ENCODE data around the gene SERBP1. TPM values are rescaled to one million over a fixed set of nuclear protein-coding genes. Genes with fewer than 3 reads are reported as not detected.
A peak's percentile ranks its signal among the peaks of the same experiment; 100 is the strongest.
"Not testable (repeated sequence)": the region's sequence is repeated elsewhere in the genome, so short reads cannot be mapped to it uniquely, and the experiment has no call there.

The SERBP1 gene
- total RNA-seq, 2 experiments from 2014 or later = 433 to 510 TPM

GRCh38 chr1:67429528-67430357 lies 459 bp downstream of the SERBP1 start:
- Mint-ChIP-seq H3K27me3 (no peaks in the 10 kb centered on the region), H3K9me3 (ENCODE audit: low read depth) (no peaks in the 10 kb centered on the region), H3K36me3 (ENCODE audit: low read depth) (peaks cover 51% of the 10 kb centered on the region), H3K4me1 (peaks cover 53% of the 10 kb centered on the region), H3K27ac (peak overlapping the region; percentile 100), H3K4me3 (peak overlapping the region; percentile 97)
- CTCF ChIA-PET = interaction anchor here (0.6 to 3.3 kb wide), 4 partner anchors 14 to 195 kb away, joined by 3 to 13 read pairs (median 11); no protein-coding TSS in a partner anchor
- POLR2A ChIA-PET = interaction anchor here (0.5 to 2.1 kb wide), 19 partner anchors 8 to 541 kb away, joined by 3 to 14 read pairs (median 4); partner anchors contain the start of genes DNAI4 and GADD45A
- peak; percentile 1 for ATAC-seq
- DNase-seq = peak; percentile 46
- intact Hi-C loops (cut with DNase I, micrococcal nuclease) = loop anchor here (1.0 to 5.0 kb wide), 16 partner anchors 49 to 504 kb away; partner anchors contain the start of genes GADD45A (in 1 of the 2) and SLC35D1 (in 1 of the 2)

DNA sequence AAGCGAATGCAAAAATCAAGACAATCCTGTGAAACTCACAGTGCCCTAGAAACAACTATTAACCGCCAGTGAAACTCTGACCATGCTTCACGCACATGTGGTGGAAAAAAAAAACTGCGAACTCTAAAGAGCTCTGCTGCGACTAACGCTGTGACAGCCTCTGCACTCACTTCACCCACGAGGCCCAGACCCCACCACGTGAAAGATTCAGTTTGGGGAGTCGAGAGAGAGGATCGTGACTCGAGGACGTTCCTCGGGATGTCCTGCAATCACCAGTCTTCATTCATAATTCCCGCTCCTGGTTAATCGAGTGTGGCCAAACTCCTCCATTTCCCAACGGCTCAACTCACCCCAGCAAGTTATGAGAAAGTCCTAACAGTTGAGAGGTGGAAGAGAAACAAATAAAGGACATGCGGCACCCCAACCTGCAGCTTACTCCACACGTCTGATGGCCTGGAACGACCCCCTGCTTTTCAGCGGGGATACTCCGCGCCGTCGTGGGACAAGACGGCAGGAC lies 1.1 kb downstream of the SERBP1 start:
- ChIA-PET POLR2A (interaction anchor here (0.5 to 2.4 kb wide), 15 partner anchors 10 to 154 kb away, joined by 3 to 14 read pairs (median 4); no protein-coding TSS in a partner anchor), CTCF (interaction anchor here (0.6 to 3.3 kb wide), 5 partner anchors 11 to 217 kb away, joined by 3 to 13 read pairs (median 11); no protein-coding TSS in a partner anchor)
- intact Hi-C loops (cut with DNase I, micrococcal nuclease) = no loop called here
- H3K27me3 Mint-ChIP-seq = no peaks in the 10 kb centered on the region
- H3K9me3 Mint-ChIP-seq (ENCODE audit: low read depth) = no peaks in the 10 kb centered on the region
- H3K36me3 Mint-ChIP-seq (ENCODE audit: low read depth) = peaks cover 58% of the 10 kb centered on the region
- H3K27ac Mint-ChIP-seq = peak overlapping the region; percentile 100
- H3K4me3 Mint-ChIP-seq = peak overlapping the region; percentile 97
- ATAC-seq (no peak), DNase-seq (peak; percentile 59)
- peaks cover 54% of the 10 kb centered on the region for H3K4me1 Mint-ChIP-seq

- ATAC-seq (no peak), DNase-seq (no peak)
- Mint-ChIP-seq H3K27ac (peak overlapping the region; percentile 100), H3K9me3 (ENCODE audit: low read depth) (no peaks in the 10 kb centered on the region), H3K4me1 (peaks cover 49% of the 10 kb centered on the region), H3K27me3 (no peaks in the 10 kb centered on the region), H3K36me3 (ENCODE audit: low read depth) (peaks cover 69% of the 10 kb centered on the region), H3K4me3 (peak overlapping the region; percentile 97)
- POLR2A ChIA-PET = interaction anchor here (1.1 to 2.4 kb wide), 4 partner anchors 15 to 95 kb away, joined by 3 to 8 read pairs (median 4); no protein-coding TSS in a partner anchor
- CTCF ChIA-PET = interaction anchor here (0.9 to 3.3 kb wide), 7 partner anchors 10 to 216 kb away, joined by 3 to 13 read pairs (median 3); no protein-coding TSS in a partner anchor
- intact Hi-C loops (cut with DNase I, micrococcal nuclease) = loop anchor here in 1 of 2 experiments (2.0 kb wide), 1 partner anchor 17 kb away; no protein-coding TSS in a partner anchor
These were observed 2.3 kb downstream of the SERBP1 start for GRCh38 chr1:67427947-67428346.

GRCh38 chr1:67427465-67427864 lies 2.7 kb downstream of the SERBP1 start:
- no peaks in the 10 kb centered on the region for H3K9me3 Mint-ChIP-seq (ENCODE audit: low read depth)
- H3K27me3 Mint-ChIP-seq = no peaks in the 10 kb centered on the region
- peaks cover 74% of the 10 kb centered on the region for H3K36me3 Mint-ChIP-seq (ENCODE audit: low read depth)
- intact Hi-C loops (cut with DNase I, micrococcal nuclease) = loop anchor here in 1 of 2 experiments (2.0 kb wide), 1 partner anchor 17 kb away; no protein-coding TSS in a partner anchor
- no peak for ATAC-seq
- no peak for DNase-seq
- POLR2A ChIA-PET = interaction anchor here (1.0 to 2.6 kb wide), 4 partner anchors 12 to 114 kb away, joined by 3 to 11 read pairs (median 6); no protein-coding TSS in a partner anchor
- peak overlapping the region; percentile 97 for H3K4me3 Mint-ChIP-seq
- CTCF ChIA-PET = interaction anchor here (0.9 to 3.3 kb wide), 6 partner anchors 11 to 215 kb away, joined by 3 to 12 read pairs (median 3); no protein-coding TSS in a partner anchor
- peaks cover 51% of the 10 kb centered on the region for H3K4me1 Mint-ChIP-seq
- H3K27ac Mint-ChIP-seq = peak overlapping the region; percentile 100

DNA sequence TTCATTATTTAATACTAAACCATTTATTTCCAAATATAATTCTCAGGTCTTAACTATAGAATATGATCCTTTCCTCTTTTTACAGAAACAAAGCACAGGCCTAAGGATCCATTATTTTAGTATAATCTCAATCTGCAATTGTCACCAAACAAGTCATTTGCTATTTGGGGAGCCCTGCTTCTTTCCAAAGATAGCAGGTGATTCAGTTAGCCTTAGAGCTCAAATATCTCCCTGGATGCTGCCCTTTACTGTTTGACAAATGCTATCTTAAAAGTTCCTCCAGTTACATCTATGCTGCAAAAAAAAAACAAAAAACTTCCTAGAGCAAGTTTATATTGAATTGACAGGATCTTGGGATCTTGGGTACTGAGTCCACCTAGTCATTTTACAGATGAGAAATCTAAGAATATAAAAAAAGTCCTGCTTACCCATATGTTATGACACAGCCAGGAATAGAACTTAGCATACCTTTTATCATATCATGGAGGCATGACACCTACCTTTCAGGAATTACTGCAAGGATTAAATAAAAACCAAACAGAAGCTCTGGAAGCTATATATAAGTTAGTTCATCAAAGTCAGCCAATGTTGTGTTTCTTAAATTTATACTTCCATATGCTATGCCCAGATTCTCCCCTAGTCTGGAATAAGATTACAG lies 9.2 kb downstream of the SERBP1 start:
- Mint-ChIP-seq H3K36me3 (ENCODE audit: low read depth) (peaks cover 92% of the 10 kb centered on the region), H3K4me3 (no peak overlapping the region), H3K9me3 (ENCODE audit: low read depth) (no peaks in the 10 kb centered on the region), H3K4me1 (peaks cover 77% of the 10 kb centered on the region), H3K27me3 (no peaks in the 10 kb centered on the region), H3K27ac (peak overlapping the region; percentile 51)
- POLR2A ChIA-PET = interaction anchor here (1.0 kb wide), 1 partner anchor 9 kb away, joined by 7 read pairs; the partner anchor contains the start of gene SERBP1
- intact Hi-C loops (cut with DNase I, micrococcal nuclease) = no loop called here
- no peak for ATAC-seq
- DNase-seq = no peak
- CTCF ChIA-PET = interaction anchor here (1.5 kb wide), 1 partner anchor 20 kb away, joined by 4 read pairs; no protein-coding TSS in a partner anchor

DNA sequence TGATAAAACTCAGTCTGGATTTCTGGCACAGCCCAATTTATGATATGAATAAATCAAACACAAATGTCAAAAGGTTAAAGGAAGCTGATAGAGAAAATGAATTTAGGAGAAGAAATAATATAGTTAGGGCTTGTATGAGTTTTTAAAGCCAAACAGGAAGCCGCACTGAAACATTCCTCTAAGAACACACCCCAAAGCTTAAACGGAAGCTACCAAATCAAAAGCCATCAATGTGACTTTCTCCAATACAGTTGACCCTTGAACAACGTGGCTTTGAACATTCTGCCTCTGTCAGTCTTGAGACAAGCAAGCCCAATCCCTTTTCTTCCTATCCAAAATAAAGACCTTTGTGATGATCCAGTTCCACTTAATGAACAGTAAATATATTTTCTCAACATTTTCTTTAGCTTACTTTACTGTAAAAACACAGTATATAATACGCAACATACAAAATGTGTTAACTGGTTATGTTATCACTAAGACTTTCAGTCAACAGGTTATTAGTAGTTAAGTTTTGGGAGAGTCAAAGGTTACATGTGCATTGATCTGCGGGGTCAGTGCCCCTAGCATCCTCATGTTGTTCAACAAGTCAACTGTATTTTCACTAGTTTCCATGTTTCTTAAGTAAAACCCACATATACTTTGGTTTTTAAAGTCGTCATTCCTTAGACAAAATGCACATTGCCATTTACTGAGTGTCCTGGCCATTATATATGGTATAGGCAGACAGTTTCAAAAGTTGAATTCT lies 11.2 kb downstream of the SERBP1 start:
- intact Hi-C loops (cut with DNase I, micrococcal nuclease) = no loop called here
- DNase-seq = no peak
- Mint-ChIP-seq H3K4me1 (peaks cover 76% of the 10 kb centered on the region), H3K27me3 (no peaks in the 10 kb centered on the region), H3K4me3 (no peak overlapping the region), H3K36me3 (ENCODE audit: low read depth) (peaks cover 92% of the 10 kb centered on the region), H3K27ac (peak overlapping the region; percentile 63), H3K9me3 (ENCODE audit: low read depth) (no peaks in the 10 kb centered on the region)
- no peak for ATAC-seq
- POLR2A ChIA-PET = interaction anchor here (0.6 to 1.8 kb wide), 3 partner anchors 10 to 314 kb away, joined by 4 to 14 read pairs (median 6); partner anchors contain the start of gene SERBP1
- CTCF ChIA-PET = interaction anchor here (0.7 to 1.3 kb wide), 5 partner anchors 9 to 207 kb away, joined by 3 to 4 read pairs (median 3); no protein-coding TSS in a partner anchor

DNA sequence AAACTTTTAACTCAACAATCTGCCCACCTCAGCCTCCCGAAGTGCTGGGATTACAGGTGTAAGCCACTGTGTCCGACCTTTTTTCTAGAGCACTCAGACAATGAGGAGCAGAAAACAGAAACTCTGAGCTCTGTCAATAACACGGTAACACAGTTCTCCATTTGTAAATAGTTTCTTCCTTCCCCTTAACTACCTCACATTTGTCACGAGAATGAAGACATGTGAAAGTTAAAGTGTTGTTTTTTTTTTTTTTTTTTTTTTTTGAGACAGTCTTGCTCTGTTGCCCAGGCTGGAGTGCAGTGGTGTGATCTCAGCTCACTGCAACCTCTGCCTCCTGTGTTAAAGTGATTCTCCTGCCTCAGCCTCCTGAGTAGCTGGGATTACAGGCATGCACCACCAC lies 12.5 kb downstream of the SERBP1 start:
- ChIA-PET POLR2A (interaction anchor here (0.8 kb wide), 1 partner anchor 11 kb away, joined by 7 read pairs; no protein-coding TSS in a partner anchor), CTCF (interaction anchor here (0.9 kb wide), 2 partner anchors 11 to 69 kb away, joined by 3 read pairs; no protein-coding TSS in a partner anchor)
- intact Hi-C loops (cut with DNase I, micrococcal nuclease); H3K27me3 Mint-ChIP-seq; ATAC-seq; H3K9me3 Mint-ChIP-seq (ENCODE audit: low read depth); DNase-seq; H3K4me3 Mint-ChIP-seq: not testable (repeated sequence)
- H3K36me3 Mint-ChIP-seq (ENCODE audit: low read depth) = peaks cover 91% of the 10 kb centered on the region
- H3K4me1 Mint-ChIP-seq = peaks cover 68% of the 10 kb centered on the region
- H3K27ac Mint-ChIP-seq = peak overlapping the region; percentile 47

GRCh38 chr1:67415041-67415440 lies 15.2 kb downstream of the SERBP1 start:
- CTCF ChIA-PET = interaction anchor here (1.3 to 1.8 kb wide), 5 partner anchors 9 to 201 kb away, joined by 4 to 12 read pairs (median 4); no protein-coding TSS in a partner anchor
- no peaks in the 10 kb centered on the region for H3K9me3 Mint-ChIP-seq (ENCODE audit: low read depth)
- H3K27me3 Mint-ChIP-seq = no peaks in the 10 kb centered on the region
- peaks cover 86% of the 10 kb centered on the region for H3K36me3 Mint-ChIP-seq (ENCODE audit: low read depth)
- H3K4me1 Mint-ChIP-seq = peaks cover 53% of the 10 kb centered on the region
- intact Hi-C loops (cut with DNase I, micrococcal nuclease) = no loop called here
- no peak for ATAC-seq
- POLR2A ChIA-PET = interaction anchor here (0.7 to 1.6 kb wide), 4 partner anchors 11 to 98 kb away, joined by 3 to 11 read pairs (median 4); no protein-coding TSS in a partner anchor
- no peak overlapping the region for H3K4me3 Mint-ChIP-seq
- no peak overlapping the region for H3K27ac Mint-ChIP-seq
- no peak for DNase-seq

DNA sequence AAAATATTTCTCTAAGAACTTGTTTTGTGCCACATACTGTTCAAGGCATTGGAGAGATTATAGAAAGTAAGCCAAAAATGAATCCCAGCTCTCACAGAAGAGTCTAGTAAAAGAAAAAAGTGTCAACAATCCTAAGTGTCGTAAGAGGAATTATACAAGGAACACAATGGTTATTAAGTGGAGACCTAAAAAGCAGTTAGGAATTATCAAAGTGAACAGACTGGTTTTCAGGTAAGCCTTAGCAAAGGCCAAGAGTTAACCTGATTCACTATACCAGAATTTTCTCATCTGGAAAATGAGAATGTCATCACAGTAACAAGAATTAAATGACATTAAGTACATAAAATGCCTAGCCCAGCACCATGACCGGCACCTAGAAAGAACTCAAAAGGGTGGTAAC lies 15.6 kb downstream of the SERBP1 start:
- POLR2A ChIA-PET = interaction anchor here (0.7 to 1.1 kb wide), 2 partner anchors 14 to 89 kb away, joined by 3 to 4 read pairs; no protein-coding TSS in a partner anchor
- peak overlapping the region; percentile 58 for H3K27ac Mint-ChIP-seq
- CTCF ChIA-PET = no interaction called here

DNA sequence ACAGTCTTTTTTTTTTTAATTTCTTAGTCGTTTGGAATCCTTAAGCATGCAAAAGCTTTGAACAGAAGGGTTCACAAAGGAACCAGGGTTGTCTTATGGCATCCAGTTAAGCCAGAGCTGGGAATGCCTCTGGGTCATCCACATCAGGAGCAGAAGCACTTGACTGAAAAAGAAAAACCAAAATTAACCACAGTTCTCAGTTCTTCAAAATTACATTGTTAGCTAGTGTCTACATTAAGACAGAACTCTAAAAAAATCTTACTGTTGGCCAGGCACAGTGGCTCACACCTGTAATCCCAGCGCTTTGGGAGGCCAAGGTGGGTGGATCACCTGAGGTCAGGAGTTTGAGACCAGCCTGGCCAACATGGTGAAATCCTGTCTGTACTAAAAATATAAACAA lies 17.1 kb downstream of the SERBP1 start:
- H3K27ac Mint-ChIP-seq; H3K27me3 Mint-ChIP-seq; ATAC-seq; H3K4me3 Mint-ChIP-seq; intact Hi-C loops (cut with DNase I, micrococcal nuclease); H3K9me3 Mint-ChIP-seq (ENCODE audit: low read depth); DNase-seq: not testable (repeated sequence)
- ChIA-PET CTCF (interaction anchor here (1.0 kb wide), 1 partner anchor 199 kb away, joined by 4 read pairs; no protein-coding TSS in a partner anchor), POLR2A (interaction anchor here (0.6 kb wide), 1 partner anchor 14 kb away, joined by 3 read pairs; no protein-coding TSS in a partner anchor)
- peaks cover 80% of the 10 kb centered on the region for H3K36me3 Mint-ChIP-seq (ENCODE audit: low read depth)
- H3K4me1 Mint-ChIP-seq = peaks cover 42% of the 10 kb centered on the region

More for the DNA sequence above, 15.6 kb downstream of the SERBP1 start:
- Mint-ChIP-seq H3K4me1 (peaks cover 50% of the 10 kb centered on the region), H3K36me3 (ENCODE audit: low read depth) (peaks cover 86% of the 10 kb centered on the region), H3K27me3 (no peaks in the 10 kb centered on the region), H3K9me3 (ENCODE audit: low read depth) (no peaks in the 10 kb centered on the region), H3K4me3 (no peak overlapping the region)
- intact Hi-C loops (cut with DNase I, micrococcal nuclease) = no loop called here
- ATAC-seq = no peak
- DNase-seq = no peak

All from activated CD4-positive, alpha-beta T cell treated with anti-CD3 and anti-CD28 coated beads for 36 hours (primary cell).